ENCODE measurements around the gene HES4. TPM values are rescaled to one million over a fixed set of nuclear protein-coding genes. Genes with fewer than 3 reads are reported as not detected.

The HES4 gene
- total and polyA plus RNA-seq, 2 of the 13 experiments (the other 11 are each of a cell fraction or from before 2014, with no cell fraction given): 8.8 to 10.6 TPM

- TF ChIP-seq NFATC3 (CRISPR knock-in tag; IDR thresholded peaks at IDR 0.05) (no peak), ZNF674 (CRISPR knock-in tag; IDR thresholded peaks at IDR 0.05; ENCODE audit: low read depth) (no peak), SNAPC5 (CRISPR knock-in tag; IDR thresholded peaks at IDR 0.05; ENCODE audit: borderline replicate concordance) (no peak), GFI1 (CRISPR knock-in tag; IDR thresholded peaks at IDR 0.05; ENCODE audit: borderline replicate concordance) (peak; percentile 12; the same call in 1 of the 2 replicates), ZNF569 (CRISPR knock-in tag; IDR thresholded peaks at IDR 0.05; ENCODE audit: borderline replicate concordance) (no peak), DNMT3B (CRISPR knock-in tag; conservative IDR thresholded peaks at IDR 0.05) (0 out of 2 replicates have a peak, but pooled peaks have one; percentile 75), XBP1 (CRISPR knock-in tag; IDR thresholded peaks at IDR 0.05) (no peak), CBX2 (IDR thresholded peaks at IDR 0.05; ENCODE audit: low read depth, low read length) (no peak), CBX2 (CRISPR knock-in tag; IDR thresholded peaks at IDR 0.05; ENCODE audit: low read depth) (no peak), ZNF724P (CRISPR knock-in tag; IDR thresholded peaks at IDR 0.05; ENCODE audit: borderline replicate concordance) (0 out of 2 replicates have a peak, but pooled peaks have one; percentile 21), GABPB1 (CRISPR knock-in tag; IDR thresholded peaks at IDR 0.05) (peak; percentile 54; the same call in 1 of the 2 replicates), WIZ (CRISPR knock-in tag; IDR thresholded peaks at IDR 0.05) (no peak), ISX (CRISPR knock-in tag; conservative IDR thresholded peaks at IDR 0.05) (no peak), THYN1 (CRISPR knock-in tag; IDR thresholded peaks at IDR 0.05; ENCODE audit: borderline replicate concordance, low read depth) (no peak), ELF4 (CRISPR knock-in tag; IDR thresholded peaks at IDR 0.05; ENCODE audit: borderline replicate concordance) (no peak), MAZ (IDR thresholded peaks at IDR 0.05; ENCODE audit: borderline replicate concordance, low read depth, low read length) (no peak), MAZ (CRISPR knock-in tag; IDR thresholded peaks at IDR 0.05; ENCODE audit: low read depth) (0 out of 2 replicates have a peak, but pooled peaks have one; percentile 33), ZNF468 (CRISPR knock-in tag; IDR thresholded peaks at IDR 0.05) (no peak), ZBTB43 (CRISPR knock-in tag; conservative IDR thresholded peaks at IDR 0.05) (no peak), KLF11 (CRISPR knock-in tag; IDR thresholded peaks at IDR 0.05) (no peak), ZNF788 (CRISPR knock-in tag; IDR thresholded peaks at IDR 0.05; ENCODE audit: borderline replicate concordance) (no peak), ZNF513 (CRISPR knock-in tag; conservative IDR thresholded peaks at IDR 0.05) (no peak), NCOA2 (CRISPR knock-in tag; IDR thresholded peaks at IDR 0.05) (no peak)
- TF ChIP-seq, protein P1, sequence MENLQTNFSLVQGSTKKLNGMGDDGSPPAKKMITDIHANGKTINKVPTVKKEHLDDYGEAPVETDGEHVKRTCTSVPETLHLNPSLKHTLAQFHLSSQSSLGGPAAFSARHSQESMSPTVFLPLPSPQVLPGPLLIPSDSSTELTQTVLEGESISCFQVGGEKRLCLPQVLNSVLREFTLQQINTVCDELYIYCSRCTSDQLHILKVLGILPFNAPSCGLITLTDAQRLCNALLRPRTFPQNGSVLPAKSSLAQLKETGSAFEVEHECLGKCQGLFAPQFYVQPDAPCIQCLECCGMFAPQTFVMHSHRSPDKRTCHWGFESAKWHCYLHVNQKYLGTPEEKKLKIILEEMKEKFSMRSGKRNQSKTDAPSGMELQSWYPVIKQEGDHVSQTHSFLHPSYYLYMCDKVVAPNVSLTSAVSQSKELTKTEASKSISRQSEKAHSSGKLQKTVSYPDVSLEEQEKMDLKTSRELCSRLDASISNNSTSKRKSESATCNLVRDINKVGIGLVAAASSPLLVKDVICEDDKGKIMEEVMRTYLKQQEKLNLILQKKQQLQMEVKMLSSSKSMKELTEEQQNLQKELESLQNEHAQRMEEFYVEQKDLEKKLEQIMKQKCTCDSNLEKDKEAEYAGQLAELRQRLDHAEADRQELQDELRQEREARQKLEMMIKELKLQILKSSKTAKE (CRISPR knock-in tag; IDR thresholded peaks at IDR 0.05; ENCODE audit: borderline replicate concordance): no peak
- TF ChIP-seq, protein P2, sequence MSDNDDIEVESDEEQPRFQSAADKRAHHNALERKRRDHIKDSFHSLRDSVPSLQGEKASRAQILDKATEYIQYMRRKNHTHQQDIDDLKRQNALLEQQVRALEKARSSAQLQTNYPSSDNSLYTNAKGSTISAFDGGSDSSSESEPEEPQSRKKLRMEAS (IDR thresholded peaks at IDR 0.05): no peak
Observed at GRCh38 chr1:966135-966703, 33.7 kb downstream of the HES4 start, which contains the start of gene PLEKHN1 (continued).

Measured in HepG2 (cell line).